ENCODE data around the gene XIAP.

The XIAP gene

GRCh38 chrX:123917069-123917468 lies 57.2 kb downstream of the XIAP start:
- H3F3A ChIP-seq (ENCODE audit: low read depth), result no peaks in the 10 kb centered on the region
- no peak overlapping the region for H3K9ac ChIP-seq (ENCODE audit: low read depth, low read length, poor library complexity, severe bottlenecking)
- no peaks in the 10 kb centered on the region for H3K4me1 ChIP-seq (ENCODE audit: insufficient read depth, low read length, poor library complexity, severe bottlenecking)
- TF ChIP-seq CTCF (conservative IDR thresholded peaks at IDR 0.05; ENCODE audit: low read length) (no peak), EZH2phosphoT487 (IDR thresholded peaks at IDR 0.05; ENCODE audit: borderline replicate concordance) (no peak)
- no peak overlapping the region for H3K4me3 ChIP-seq (ENCODE audit: low read length, poor library complexity, severe bottlenecking)
- no peak overlapping the region for H2AFZ ChIP-seq (ENCODE audit: low read length)
- no peaks in the 10 kb centered on the region for H3K9me2 ChIP-seq (replicated peaks; ENCODE audit: low read depth, low read length)
- H3K27me3 ChIP-seq (ENCODE audit: insufficient read depth, low read length, poor library complexity, severe bottlenecking), result no peaks in the 10 kb centered on the region
- H3K4me2 ChIP-seq (ENCODE audit: low read depth, low read length, poor library complexity, severe bottlenecking), result no peak overlapping the region
- H3K79me2 ChIP-seq (ENCODE audit: insufficient read depth, low read length), result no peaks in the 10 kb centered on the region
- H3K36me3 ChIP-seq (ENCODE audit: insufficient read depth, low read length), result no peaks in the 10 kb centered on the region
- no peaks in the 10 kb centered on the region for H3K9me3 ChIP-seq (ENCODE audit: insufficient read depth, low read depth, low read length)
- no peaks in the 10 kb centered on the region for H4K20me1 ChIP-seq (ENCODE audit: insufficient read depth, low read length, poor library complexity, severe bottlenecking)

DNA sequence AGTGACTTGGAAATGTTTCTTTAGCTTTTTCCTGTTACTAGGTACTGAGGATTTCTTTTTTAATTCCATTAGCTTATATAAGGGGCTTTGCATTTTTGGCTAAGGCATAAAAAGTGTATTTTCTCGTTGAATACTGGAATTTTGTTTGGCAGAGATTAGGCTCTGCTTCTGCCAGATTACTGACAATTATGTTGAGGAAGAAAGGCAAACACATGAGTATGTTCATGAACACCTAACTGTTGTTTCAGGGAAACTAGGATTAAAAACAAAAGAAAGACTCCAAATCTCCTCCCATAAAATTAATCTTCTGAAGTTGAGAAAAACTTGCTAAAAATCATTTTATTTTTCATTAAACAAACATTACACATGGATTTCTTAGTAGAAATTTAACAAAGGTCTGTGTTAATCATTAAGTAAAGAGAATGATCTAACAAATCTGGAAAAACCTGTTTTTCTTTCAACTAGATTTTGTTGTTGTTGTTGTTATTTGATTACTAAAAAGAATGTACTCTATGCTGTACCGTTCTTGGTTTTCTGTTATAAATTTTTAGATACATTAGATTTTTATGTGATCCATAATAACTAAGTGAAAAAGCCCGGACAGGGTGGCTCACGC lies 58.4 kb downstream of the XIAP start:
- no peak overlapping the region for H2AFZ ChIP-seq (ENCODE audit: low read length)
- H3K27me3 ChIP-seq (ENCODE audit: insufficient read depth, low read length, poor library complexity, severe bottlenecking), result no peaks in the 10 kb centered on the region
- no peaks in the 10 kb centered on the region for H3K79me2 ChIP-seq (ENCODE audit: insufficient read depth, low read length)
- H3K4me3 ChIP-seq (ENCODE audit: low read length, poor library complexity, severe bottlenecking), result no peak overlapping the region
- H3K36me3 ChIP-seq (ENCODE audit: insufficient read depth, low read length), result no peaks in the 10 kb centered on the region
- H3F3A ChIP-seq (ENCODE audit: low read depth), result no peaks in the 10 kb centered on the region
- TF ChIP-seq CTCF (conservative IDR thresholded peaks at IDR 0.05; ENCODE audit: low read length) (no peak), EZH2phosphoT487 (IDR thresholded peaks at IDR 0.05; ENCODE audit: borderline replicate concordance) (no peak)
- H3K9me3 ChIP-seq (ENCODE audit: insufficient read depth, low read depth, low read length), result no peaks in the 10 kb centered on the region
- H3K9me2 ChIP-seq (replicated peaks; ENCODE audit: low read depth, low read length), result no peaks in the 10 kb centered on the region
- no peaks in the 10 kb centered on the region for H3K4me1 ChIP-seq (ENCODE audit: insufficient read depth, low read length, poor library complexity, severe bottlenecking)
- no peaks in the 10 kb centered on the region for H4K20me1 ChIP-seq (ENCODE audit: insufficient read depth, low read length, poor library complexity, severe bottlenecking)
- H3K4me2 ChIP-seq (ENCODE audit: low read depth, low read length, poor library complexity, severe bottlenecking), result no peak overlapping the region
- no peak overlapping the region for H3K9ac ChIP-seq (ENCODE audit: low read depth, low read length, poor library complexity, severe bottlenecking)

DNA sequence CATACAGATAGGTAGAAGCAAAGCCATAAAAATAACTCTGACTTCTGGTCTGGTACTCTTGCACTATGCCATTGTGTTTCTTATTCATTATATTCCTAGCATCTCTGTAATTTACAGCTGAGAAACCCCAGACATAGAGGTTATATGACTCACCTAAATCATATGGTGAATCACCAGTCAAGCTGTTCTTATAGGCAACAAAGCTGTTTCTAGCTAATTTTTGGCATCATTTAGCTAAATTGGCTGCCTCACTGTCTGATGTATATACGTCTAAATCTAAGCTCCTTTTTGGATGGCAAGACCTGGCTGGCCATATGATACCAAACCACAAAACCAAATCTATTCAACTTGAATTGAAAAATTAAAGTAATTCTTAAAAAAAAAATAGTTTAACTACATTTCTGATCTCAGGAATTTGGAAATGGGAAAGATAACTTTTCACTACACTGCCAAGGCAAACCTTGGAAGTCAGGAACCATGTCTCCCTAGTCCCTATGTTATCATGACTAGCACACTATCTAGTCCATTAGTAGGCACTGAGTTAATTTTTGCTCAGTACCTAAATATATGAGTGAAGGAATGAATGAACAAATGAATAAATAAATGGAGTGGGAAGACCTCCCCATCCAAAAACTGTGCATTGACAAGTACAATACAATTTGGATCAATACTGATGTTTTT lies 60.4 kb downstream of the XIAP start:
- Histone ChIP-seq H2AFZ (ENCODE audit: low read length) (no peak overlapping the region), H3K79me2 (ENCODE audit: insufficient read depth, low read length) (no peaks in the 10 kb centered on the region), H3K4me1 (ENCODE audit: insufficient read depth, low read length, poor library complexity, severe bottlenecking) (no peaks in the 10 kb centered on the region), H4K20me1 (ENCODE audit: insufficient read depth, low read length, poor library complexity, severe bottlenecking) (no peaks in the 10 kb centered on the region), H3F3A (ENCODE audit: low read depth) (no peaks in the 10 kb centered on the region), H3K9me2 (replicated peaks; ENCODE audit: low read depth, low read length) (no peaks in the 10 kb centered on the region), H3K27me3 (ENCODE audit: insufficient read depth, low read length, poor library complexity, severe bottlenecking) (no peaks in the 10 kb centered on the region), H3K9ac (ENCODE audit: low read depth, low read length, poor library complexity, severe bottlenecking) (no peak overlapping the region), H3K9me3 (ENCODE audit: insufficient read depth, low read depth, low read length) (no peaks in the 10 kb centered on the region), H3K4me2 (ENCODE audit: low read depth, low read length, poor library complexity, severe bottlenecking) (no peak overlapping the region), H3K36me3 (ENCODE audit: insufficient read depth, low read length) (no peaks in the 10 kb centered on the region), H3K4me3 (ENCODE audit: low read length, poor library complexity, severe bottlenecking) (no peak overlapping the region)
- TF ChIP-seq CTCF (conservative IDR thresholded peaks at IDR 0.05; ENCODE audit: low read length) (no peak), EZH2phosphoT487 (IDR thresholded peaks at IDR 0.05; ENCODE audit: borderline replicate concordance) (no peak)

Data from Loucy (cell line).